ENCODE data around the gene MAS1. TPM values are rescaled to one million over a fixed set of nuclear protein-coding genes. Genes with fewer than 3 reads are reported as not detected.

The MAS1 gene
- polyA plus RNA-seq, 1 of the 3 experiments (the other 2 are of a cell fraction) = not detected

DNA sequence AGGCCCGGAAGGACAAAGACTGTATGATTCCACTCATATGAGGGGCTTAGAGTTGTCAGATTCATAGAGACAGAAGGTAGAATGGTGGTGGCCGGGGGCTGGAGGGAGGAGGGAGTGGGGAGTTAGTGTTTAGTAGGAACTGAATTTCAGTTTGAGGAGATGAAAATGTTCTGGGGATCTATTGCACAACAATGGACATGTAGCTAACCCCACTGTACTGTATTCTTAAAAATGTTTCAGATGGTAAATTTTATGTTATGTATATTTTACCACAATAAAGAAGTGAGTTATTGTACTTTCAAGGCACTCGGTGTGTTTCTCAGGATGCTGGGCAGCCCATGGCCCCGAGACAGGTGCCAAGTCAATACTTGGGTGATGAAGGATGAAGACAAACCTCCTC lies 25.4 kb downstream of the MAS1 start:
- H3K36me3 ChIP-seq (replicated peaks in 1 of 2; ENCODE audit: control insufficient read depth in 1 of 2, insufficient read depth in 2 of 2, low read length in 1 of 2) = no peaks in the 10 kb centered on the region
- POLR2A ChIA-PET = no interaction called here
- H3K27ac ChIP-seq (ENCODE audit: low read depth in 2 of 2, low read length in 1 of 2) = no peak overlapping the region
- peaks cover 8% of the 10 kb centered on the region; the same call in 1 of the 2 replicates for H3K27me3 ChIP-seq (ENCODE audit: insufficient read depth)
- WGBS (ENCODE audit: low lambda C conversion rate) = 53% methylated on average over 4 of the region's 4 CpGs
- no peaks in the 10 kb centered on the region for H3K9me3 ChIP-seq
- TF ChIP-seq, protein P1, sequence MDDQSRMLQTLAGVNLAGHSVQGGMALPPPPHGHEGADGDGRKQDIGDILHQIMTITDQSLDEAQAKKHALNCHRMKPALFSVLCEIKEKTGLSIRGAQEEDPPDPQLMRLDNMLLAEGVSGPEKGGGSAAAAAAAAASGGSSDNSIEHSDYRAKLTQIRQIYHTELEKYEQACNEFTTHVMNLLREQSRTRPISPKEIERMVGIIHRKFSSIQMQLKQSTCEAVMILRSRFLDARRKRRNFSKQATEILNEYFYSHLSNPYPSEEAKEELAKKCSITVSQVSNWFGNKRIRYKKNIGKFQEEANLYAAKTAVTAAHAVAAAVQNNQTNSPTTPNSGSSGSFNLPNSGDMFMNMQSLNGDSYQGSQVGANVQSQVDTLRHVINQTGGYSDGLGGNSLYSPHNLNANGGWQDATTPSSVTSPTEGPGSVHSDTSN (IDR thresholded peaks at IDR 0.05) = no peak
- TF ChIP-seq FOXJ3 (CRISPR knock-in tag; IDR thresholded peaks at IDR 0.05) (no peak), TCF12 (IDR thresholded peaks at IDR 0.05) (no peak), FOXM1 (IDR thresholded peaks at IDR 0.05; ENCODE audit: low read depth) (no peak), POLR2AphosphoS5 (IDR thresholded peaks at IDR 0.05; ENCODE audit: low read depth, low read length) (no peak), NRF1 (IDR thresholded peaks at IDR 0.05; ENCODE audit: low read depth, low read length) (no peak), NFIC (IDR thresholded peaks at IDR 0.05; ENCODE audit: borderline replicate concordance) (no peak), GABPA (IDR thresholded peaks at IDR 0.05; ENCODE audit: low read depth) (no peak), RAD21 (IDR thresholded peaks at IDR 0.05; ENCODE audit: low read length) (no peak), MEF2A (IDR thresholded peaks at IDR 0.05; ENCODE audit: borderline replicate concordance, low read depth) (no peak), TEAD4 (IDR thresholded peaks at IDR 0.05; ENCODE audit: borderline replicate concordance, insufficient read depth) (no peak)
- TF ChIP-seq, protein P2, sequence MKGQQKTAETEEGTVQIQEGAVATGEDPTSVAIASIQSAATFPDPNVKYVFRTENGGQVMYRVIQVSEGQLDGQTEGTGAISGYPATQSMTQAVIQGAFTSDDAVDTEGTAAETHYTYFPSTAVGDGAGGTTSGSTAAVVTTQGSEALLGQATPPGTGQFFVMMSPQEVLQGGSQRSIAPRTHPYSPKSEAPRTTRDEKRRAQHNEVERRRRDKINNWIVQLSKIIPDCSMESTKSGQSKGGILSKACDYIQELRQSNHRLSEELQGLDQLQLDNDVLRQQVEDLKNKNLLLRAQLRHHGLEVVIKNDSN (IDR thresholded peaks at IDR 0.05; ENCODE audit: borderline replicate concordance, low read depth) = no peak
- H3F3A ChIP-seq (replicated peaks; ENCODE audit: insufficient read depth) = no peaks in the 10 kb centered on the region
- H3K79me2 ChIP-seq (ENCODE audit: insufficient read depth) = no peaks in the 10 kb centered on the region
- CTCF ChIA-PET = interaction anchor here (1.3 kb wide), 1 partner anchor 53 kb away, joined by 3 read pairs; no protein-coding TSS in a partner anchor
- no peaks in the 10 kb centered on the region for H3K9me2 ChIP-seq
- H3K9ac ChIP-seq = no peak overlapping the region
- no peak overlapping the region for H3K4me3 ChIP-seq (ENCODE audit: low read depth in 2 of 2, low read length in 1 of 2)
- H3K4me1 ChIP-seq (ENCODE audit: control insufficient read depth in 1 of 2, insufficient read depth in 2 of 2, low read depth in 1 of 2, low read length in 1 of 2) = peaks cover 0 to 13% of the 10 kb centered on the region in 2 experiments; a peak in 2 of 4 replicates
- no peak overlapping the region for H2AFZ ChIP-seq (ENCODE audit: low read depth)
- no peak for DNase-seq
- no peaks in the 10 kb centered on the region for H4K20me1 ChIP-seq (ENCODE audit: insufficient read depth)
- H3K4me2 ChIP-seq = no peak overlapping the region

- H2AFZ ChIP-seq (ENCODE audit: low read depth) = no peak overlapping the region
These were observed 26.0 kb downstream of the MAS1 start for GRCh38 chr6:159916752-159917151.

More at GRCh38 chr6:159916752-159917151, 26.0 kb downstream of the MAS1 start:
- Histone ChIP-seq H3K79me2 (ENCODE audit: insufficient read depth) (no peaks in the 10 kb centered on the region), H3K9me2 (no peaks in the 10 kb centered on the region), H4K20me1 (ENCODE audit: insufficient read depth) (no peaks in the 10 kb centered on the region), H3K4me2 (no peak overlapping the region), H3K27ac (ENCODE audit: low read depth in 2 of 2, low read length in 1 of 2) (no peak overlapping the region), H3F3A (replicated peaks; ENCODE audit: insufficient read depth) (no peaks in the 10 kb centered on the region), H3K9ac (no peak overlapping the region), H3K36me3 (replicated peaks in 1 of 2; ENCODE audit: control insufficient read depth in 1 of 2, insufficient read depth in 2 of 2, low read length in 1 of 2) (no peaks in the 10 kb centered on the region), H3K4me3 (ENCODE audit: low read depth in 2 of 2, low read length in 1 of 2) (no peak overlapping the region), H3K27me3 (ENCODE audit: insufficient read depth) (peaks cover 8% of the 10 kb centered on the region; the same call in 1 of the 2 replicates), H3K4me1 (ENCODE audit: control insufficient read depth in 1 of 2, insufficient read depth in 2 of 2, low read depth in 1 of 2, low read length in 1 of 2) (peaks cover 0 to 13% of the 10 kb centered on the region in 2 experiments; a peak in 2 of 4 replicates), H3K9me3 (no peaks in the 10 kb centered on the region)
- ChIA-PET POLR2A (no interaction called here), CTCF (interaction anchor here (1.3 kb wide), 1 partner anchor 53 kb away, joined by 3 read pairs; no protein-coding TSS in a partner anchor)
- no peak for TF ChIP-seq MXI1 (IDR thresholded peaks at IDR 0.05; ENCODE audit: low read depth, low read length)
- TF ChIP-seq MAX (IDR thresholded peaks at IDR 0.05; ENCODE audit: low read depth) = no peak
- no peak for TF ChIP-seq IRF3 (IDR thresholded peaks at IDR 0.05; ENCODE audit: low read depth, low read length)
- no peak for TF ChIP-seq NRF1 (IDR thresholded peaks at IDR 0.05; ENCODE audit: low read depth, low read length)
- TF ChIP-seq, protein P1 (IDR thresholded peaks at IDR 0.05) = no peak
- TF ChIP-seq CTCF (IDR thresholded peaks at IDR 0.05) = no peak
- TF ChIP-seq TCF12 (IDR thresholded peaks at IDR 0.05) = no peak
- no peak for TF ChIP-seq FOXJ3 (CRISPR knock-in tag; IDR thresholded peaks at IDR 0.05)
- no peak for TF ChIP-seq GATA2 (CRISPR knock-in tag; IDR thresholded peaks at IDR 0.05)
- no peak for TF ChIP-seq RFX5 (IDR thresholded peaks at IDR 0.05; ENCODE audit: low read length)
- TF ChIP-seq, protein P3, sequence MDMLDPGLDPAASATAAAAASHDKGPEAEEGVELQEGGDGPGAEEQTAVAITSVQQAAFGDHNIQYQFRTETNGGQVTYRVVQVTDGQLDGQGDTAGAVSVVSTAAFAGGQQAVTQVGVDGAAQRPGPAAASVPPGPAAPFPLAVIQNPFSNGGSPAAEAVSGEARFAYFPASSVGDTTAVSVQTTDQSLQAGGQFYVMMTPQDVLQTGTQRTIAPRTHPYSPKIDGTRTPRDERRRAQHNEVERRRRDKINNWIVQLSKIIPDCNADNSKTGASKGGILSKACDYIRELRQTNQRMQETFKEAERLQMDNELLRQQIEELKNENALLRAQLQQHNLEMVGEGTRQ (IDR thresholded peaks at IDR 0.05; ENCODE audit: borderline replicate concordance, low read depth, low read length) = no peak
- no peak for TF ChIP-seq CHD2 (IDR thresholded peaks at IDR 0.05; ENCODE audit: low read length, partially characterized antibody)
- TF ChIP-seq EP300 (IDR thresholded peaks at IDR 0.05; ENCODE audit: borderline replicate concordance in 1 of 2, low read depth in 1 of 2, low read length in 1 of 2) = no peak
- DNase-seq = peak; percentile 23
- 13% methylated on average over 9 of the region's 9 CpGs for whole genome bisulfite sequencing (ENCODE audit: low lambda C conversion rate)
